ENCODE results near the gene PABPN1L. TPM values are rescaled to one million over a fixed set of nuclear protein-coding genes. Genes with fewer than 3 reads are reported as not detected.

Gene PABPN1L
- total RNA-seq, 2 experiments from 2014 or later: not detected

GRCh38 chr16:88881675-88882357 lies 15.4 kb upstream of the PABPN1L start:
- no peak overlapping the region for H3K27ac ChIP-seq (ENCODE audit: low read depth in 1 of 2, low read length in 2 of 2)
- ChIA-PET CTCF (no interaction called here), POLR2A (no interaction called here)
- Mint-ChIP-seq H3K27me3 (no peaks in the 10 kb centered on the region), H3K4me3 (no peak overlapping the region), H3K9me3 (no peaks in the 10 kb centered on the region), H3K36me3 (ENCODE audit: low read depth) (no peaks in the 10 kb centered on the region), H3K27ac (no peak overlapping the region), H3K4me1 (ENCODE audit: low read depth) (no peaks in the 10 kb centered on the region)
- no peak for TF ChIP-seq CTCF (IDR thresholded peaks at IDR 0.05)
- H3K9me3 ChIP-seq (ENCODE audit: control insufficient read depth in 1 of 2, insufficient read depth in 1 of 2, low read length in 2 of 2): peaks cover 0 to 9% of the 10 kb centered on the region in 2 experiments
- ATAC-seq (ENCODE audit: poor library complexity): no peak
- DNase-seq: no peak
- H3K36me3 ChIP-seq (ENCODE audit: insufficient read depth, low read length): no peaks in the 10 kb centered on the region
- H3K4me3 ChIP-seq (ENCODE audit: low read length): no peak overlapping the region
- H3K27me3 ChIP-seq (ENCODE audit: control insufficient read depth in 1 of 2, insufficient read depth in 2 of 2, low read length in 2 of 2): no peaks in the 10 kb centered on the region
- H3K4me1 ChIP-seq (ENCODE audit: insufficient read depth, low read length): peaks cover 9% of the 10 kb centered on the region
- intact Hi-C loops (cut with DNase I, micrococcal nuclease): no loop called here

- CTCF ChIA-PET: no interaction called here
- no peak for DNase-seq
- intact Hi-C loops (cut with DNase I, micrococcal nuclease): no loop called here
- no peaks in the 10 kb centered on the region for H3K27me3 Mint-ChIP-seq
- no peak for ATAC-seq (ENCODE audit: poor library complexity)
- H3K4me1 Mint-ChIP-seq (ENCODE audit: low read depth): no peaks in the 10 kb centered on the region
- H3K36me3 Mint-ChIP-seq (ENCODE audit: low read depth): no peaks in the 10 kb centered on the region
- Histone ChIP-seq H3K4me1 (ENCODE audit: insufficient read depth, low read length) (peaks cover 9% of the 10 kb centered on the region), H3K4me3 (ENCODE audit: low read length) (no peak overlapping the region), H3K27ac (ENCODE audit: low read depth in 1 of 2, low read length in 2 of 2) (no peak overlapping the region), H3K36me3 (ENCODE audit: insufficient read depth, low read length) (no peaks in the 10 kb centered on the region), H3K27me3 (ENCODE audit: control insufficient read depth in 1 of 2, insufficient read depth in 2 of 2, low read length in 2 of 2) (no peaks in the 10 kb centered on the region), H3K9me3 (ENCODE audit: control insufficient read depth in 1 of 2, insufficient read depth in 1 of 2, low read length in 2 of 2) (peaks cover 0 to 9% of the 10 kb centered on the region in 2 experiments)
- POLR2A ChIA-PET: no interaction called here
- TF ChIP-seq CTCF (IDR thresholded peaks at IDR 0.05): no peak
- H3K9me3 Mint-ChIP-seq: no peaks in the 10 kb centered on the region
- no peak overlapping the region for H3K4me3 Mint-ChIP-seq
- no peak overlapping the region for H3K27ac Mint-ChIP-seq
These were observed 14.7 kb upstream of the PABPN1L start for GRCh38 chr16:88881007-88881615.

GRCh38 chr16:88880226-88881006 lies 14.0 kb upstream of the PABPN1L start:
- POLR2A ChIA-PET: no interaction called here

More at GRCh38 chr16:88880226-88881006, 14.0 kb upstream of the PABPN1L start:
- CTCF ChIA-PET: no interaction called here
- H3K36me3 Mint-ChIP-seq (ENCODE audit: low read depth): no peaks in the 10 kb centered on the region
- no peak for TF ChIP-seq CTCF (IDR thresholded peaks at IDR 0.05)
- no peaks in the 10 kb centered on the region for H3K27me3 Mint-ChIP-seq
- Histone ChIP-seq H3K9me3 (ENCODE audit: control insufficient read depth in 1 of 2, insufficient read depth in 1 of 2, low read length in 2 of 2) (peaks cover 0 to 6% of the 10 kb centered on the region in 2 experiments), H3K27ac (ENCODE audit: low read depth in 1 of 2, low read length in 2 of 2) (no peak overlapping the region), H3K27me3 (ENCODE audit: control insufficient read depth in 1 of 2, insufficient read depth in 2 of 2, low read length in 2 of 2) (no peaks in the 10 kb centered on the region), H3K4me3 (ENCODE audit: low read length) (no peak overlapping the region), H3K36me3 (ENCODE audit: insufficient read depth, low read length) (no peaks in the 10 kb centered on the region), H3K4me1 (ENCODE audit: insufficient read depth, low read length) (peaks cover 9% of the 10 kb centered on the region)
- intact Hi-C loops (cut with DNase I, micrococcal nuclease): no loop called here
- no peaks in the 10 kb centered on the region for H3K4me1 Mint-ChIP-seq (ENCODE audit: low read depth)
- no peak overlapping the region for H3K4me3 Mint-ChIP-seq
- DNase-seq: no peak
- no peak for ATAC-seq (ENCODE audit: poor library complexity)
- no peak overlapping the region for H3K27ac Mint-ChIP-seq
- H3K9me3 Mint-ChIP-seq: no peaks in the 10 kb centered on the region

Measured in CD4-positive, alpha-beta T cell (primary cell).